HCT116 (cell line): ENCODE data around the gene EFCAB12. TPM values are rescaled to one million over a fixed set of nuclear protein-coding genes. Genes with fewer than 3 reads are reported as not detected.

Experiments
- ATAC-seq: fragments of 200-7000 bp; cut with Tn5 transposase; 2 replicates; pipeline ENCODE4 v1.9.1; 2020; ENCODE audit warnings: mild to moderate bottlenecking, moderate library complexity
- BruUV-seq: library from RNA; stranded (reverse); fragments of 400-500 nt; replicated peaks from 2 replicates; lab custom pipeline; 2021; lab: Mats Ljungman, UMichigan
- CTCF ChIA-PET: fragments of 300-600 bp; sonication (Branson Sonifier 250); formaldehyde crosslinking; loops from one replicate; lab custom pipeline; 2021; ENCODE audit warnings: antibody characterized with exemption; lab: Charles Lee
- POLR2A ChIA-PET: fragments of 300-600, 350-600 bp; sonication (Branson Sonifier 250); formaldehyde crosslinking; loops from one replicate; lab custom pipeline; 2021; ENCODE audit warnings: antibody characterized with exemption; lab: Charles Lee
- RAD21 ChIA-PET, 2 experiments: fragments of 300-600 bp; sonication (Branson Sonifier 250); formaldehyde crosslinking; loops; one replicate each; lab custom pipeline; 2023; ENCODE audit warnings: low total read pairs in 2 of 2; ENCODE audit not compliant: uncharacterized antibody in 2 of 2, unreplicated experiment in 2 of 2, low non-redundant PET in 1 of 2; lab: Charles Lee
- DNase-seq: peaks from one replicate; pipeline ENCODE4 v3.0.0-alpha.2; 2010; ENCODE audit warnings: low read depth, low spot score
- H2AFZ ChIP-seq: fragments of 200-600 bp; shearing (Covaris generic), sonication (generic); 2 replicates; pipeline ENCODE4 v1.6.1; 2017; ENCODE audit warnings: low read depth, mixed run types, mixed read lengths, antibody characterized with exemption, low read length; ENCODE audit not compliant: poor library complexity, severe bottlenecking
- H3K27ac ChIP-seq: 2 replicates; pipeline ENCODE4 v1.5.1; 2012; ENCODE audit warnings: low read depth, low read length
- H3K27me3 ChIP-seq: fragments of 200-600 bp; sonication (generic); 2 replicates; pipeline ENCODE4 v1.6.1; 2016; ENCODE audit warnings: mixed run types, low read length, mixed read lengths; ENCODE audit not compliant: insufficient read depth
- H3K36me3 ChIP-seq, 2 experiments: fragments of 200-500 bp in 1 of 2; fragments of 200-600 bp in 1 of 2; sonication (Bioruptor generic) in 1 of 2; sonication (generic) in 1 of 2; 2 replicates each; pipeline versions ENCODE4 v1.5.1 to v1.6.1; 2014 to 2016; ENCODE audit warnings: low read length in 2 of 2, inconsistent platforms in 1 of 2, mixed read lengths in 1 of 2, mixed run types in 1 of 2; ENCODE audit not compliant: insufficient read depth in 2 of 2, control insufficient read depth in 1 of 2
- H3K4me1 ChIP-seq, 2 experiments: fragments of 200-600 bp in 1 of 2; sonication (generic) in 1 of 2; 2 replicates each; pipeline versions ENCODE4 v1.5.1 to v1.6.1; 2012 to 2017; ENCODE audit warnings: low read length in 2 of 2, inconsistent platforms in 1 of 2, mild to moderate bottlenecking in 1 of 2, mixed read lengths in 1 of 2, mixed run types in 1 of 2, moderate library complexity in 1 of 2; ENCODE audit not compliant: insufficient read depth in 2 of 2, control insufficient read depth in 1 of 2
- H3K4me2 ChIP-seq: fragments of 200-600 bp; sonication (generic); 2 replicates; pipeline ENCODE4 v1.6.1; 2017; ENCODE audit warnings: mixed run types, low read length, mixed read lengths
- H3K4me3 ChIP-seq, 2 experiments: fragments of 200-600 bp in 1 of 2; sonication (generic) in 1 of 2; replicated peaks in 1 of 2; 2 replicates each; pipeline ENCODE4 v1.5.1; 2011 to 2016; ENCODE audit warnings: low read length in 2 of 2, control low read depth in 1 of 2, low read depth in 1 of 2, mild to moderate bottlenecking in 1 of 2, mixed read lengths in 1 of 2, mixed run types in 1 of 2
- H3K79me2 ChIP-seq: fragments of 200-600 bp; sonication (generic); 2 replicates; pipeline ENCODE4 v1.6.1; 2017; ENCODE audit warnings: mild to moderate bottlenecking, mixed run types, low read length, moderate library complexity, mixed read lengths; ENCODE audit not compliant: insufficient read depth
- H3K9ac ChIP-seq: fragments of 200-600 bp; sonication (generic); 2 replicates; pipeline ENCODE4 v1.6.1; 2016; ENCODE audit warnings: low read length, mixed read lengths
- H3K9me2 ChIP-seq: fragments of 200-600 bp; sonication (generic), shearing (Covaris generic); 2 replicates; pipeline ENCODE4 v1.6.1; 2017; ENCODE audit warnings: mixed run types, mild to moderate bottlenecking, moderate library complexity; ENCODE audit not compliant: insufficient read depth
- H3K9me3 ChIP-seq, 2 experiments: fragments of 200-500 bp in 1 of 2; fragments of 200-600 bp in 1 of 2; sonication (Bioruptor generic) in 1 of 2; sonication (generic) in 1 of 2; 2 replicates each; pipeline ENCODE4 v1.6.1; 2014 to 2017; ENCODE audit warnings: low read length in 2 of 2, mixed read lengths in 2 of 2, inconsistent platforms in 1 of 2, low read depth in 1 of 2, mild to moderate bottlenecking in 1 of 2, mixed run types in 1 of 2, moderate library complexity in 1 of 2; ENCODE audit not compliant: control insufficient read depth in 1 of 2, insufficient read depth in 1 of 2
- H4K20me1 ChIP-seq: fragments of 200-600 bp; sonication (generic), shearing (Covaris generic); 2 replicates; pipeline ENCODE4 v1.6.1; 2017; ENCODE audit warnings: mixed run types, mild to moderate bottlenecking, moderate library complexity; ENCODE audit not compliant: insufficient read depth
- CTCF ChIP-seq, 3 experiments: fragments of 200-600 bp in 1 of 3; sonication (generic) in 1 of 3; IDR thresholded peaks in 2 of 3; conservative IDR thresholded peaks in 1 of 3; 2 replicates each; pipeline ENCODE4 v1.5.1; 2012 to 2017; ENCODE audit warnings: low read depth in 2 of 3, low read length in 2 of 3, antibody characterized with exemption in 1 of 3, borderline replicate concordance in 1 of 3, control low read depth in 1 of 3, mild to moderate bottlenecking in 1 of 3, mixed read lengths in 1 of 3, mixed run types in 1 of 3, moderate library complexity in 1 of 3; ENCODE audit not compliant: insufficient read depth in 1 of 3
- EGR1 ChIP-seq: IDR thresholded peaks from 2 replicates; pipeline ENCODE4 v1.6.1; 2012; ENCODE audit warnings: low read depth
- FOSL1 ChIP-seq: IDR thresholded peaks from 2 replicates; pipeline ENCODE4 v1.6.1; 2012; ENCODE audit warnings: low read depth
- JUND ChIP-seq: IDR thresholded peaks from 2 replicates; pipeline ENCODE4 v1.6.1; 2012
- REST ChIP-seq: IDR thresholded peaks from 2 replicates; pipeline ENCODE4 v1.6.1; 2012; ENCODE audit warnings: low read depth
- SP1 ChIP-seq: IDR thresholded peaks from 2 replicates; pipeline ENCODE4 v1.6.1; 2012; ENCODE audit warnings: low read depth
- SRF ChIP-seq: IDR thresholded peaks from 2 replicates; pipeline ENCODE4 v1.6.1; 2012; ENCODE audit warnings: low read depth
- YY1 ChIP-seq: IDR thresholded peaks from 2 replicates; pipeline ENCODE4 v1.6.1; 2011; ENCODE audit warnings: low read length, low read depth, moderate library complexity, mild to moderate bottlenecking; ENCODE audit not compliant: insufficient replicate concordance; ENCODE audit errors: extremely low read depth
- intact Hi-C: fragments of 100-400 bp; cut with micrococcal nuclease; formaldehyde crosslinking; loops from 2 replicates; pipeline ENCODE4 v1.10.0; 2022
- total RNA-seq: library from RNA; stranded (reverse); gene quantifications from one replicate; pipeline ENCODE4 v1.2.1, GENCODE V29; 2021; ENCODE audit not compliant: unreplicated experiment

The EFCAB12 gene
- total RNA-seq, 1 experiment from 2014 or later: 0.42 TPM

GRCh38 chr3:129366312-129366831, 62.1 kb downstream of the EFCAB12 start:
- ChIA-PET CTCF (no interaction called here), POLR2A (no interaction called here), RAD21 (no interaction called here)
- H3K27ac ChIP-seq: no peak overlapping the region
- DNase-seq (no peak), ATAC-seq (no peak)
- H3K9me3 ChIP-seq: no peaks in the 10 kb centered on the region; a peak in 1 of 4 replicates
- H3K79me2 ChIP-seq: no peaks in the 10 kb centered on the region
- H3K4me1 ChIP-seq: peaks cover 0 to 6% of the 10 kb centered on the region in 2 experiments; a peak in 1 of 4 replicates
- no TSS peak for BruUV-seq
- H3K9ac ChIP-seq: no peak overlapping the region
- H3K4me2 ChIP-seq: no peak overlapping the region
- H3K9me2 ChIP-seq: no peaks in the 10 kb centered on the region
- intact Hi-C loops: no loop called here
- H3K27me3 ChIP-seq: no peaks in the 10 kb centered on the region
- no peaks in the 10 kb centered on the region for H4K20me1 ChIP-seq
- TF ChIP-seq CTCF (IDR thresholded peaks at IDR 0.05 in 2 of 3, conservative IDR thresholded peaks at IDR 0.05 in 1 of 3; ENCODE audit: borderline replicate concordance in 1 of 3, insufficient read depth in 1 of 3, low read depth in 2 of 3, low read length in 2 of 3): no peak
- TF ChIP-seq YY1: no peak
- TF ChIP-seq JUND: no peak
- TF ChIP-seq EGR1: no peak
- TF ChIP-seq SRF: no peak
- no peak for TF ChIP-seq FOSL1
- TF ChIP-seq REST: no peak
- no peak for TF ChIP-seq SP1
- H3K4me3 ChIP-seq: no peak overlapping the region
- H3K36me3 ChIP-seq: no peaks in the 10 kb centered on the region
- H2AFZ ChIP-seq: no peak overlapping the region
